ENCODE results near the gene NOTUM.
A peak's percentile ranks its signal among the peaks of the same experiment; 100 is the strongest.
"Not testable (repeated sequence)": the region's sequence is repeated elsewhere in the genome, so short reads cannot be mapped to it uniquely, and the experiment has no call there.

The NOTUM gene

GRCh38 chr17:81923302-81924260 is 37.4 kb downstream of the NOTUM start:
- DNase-seq (ENCODE audit: low spot score): no peak

DNA sequence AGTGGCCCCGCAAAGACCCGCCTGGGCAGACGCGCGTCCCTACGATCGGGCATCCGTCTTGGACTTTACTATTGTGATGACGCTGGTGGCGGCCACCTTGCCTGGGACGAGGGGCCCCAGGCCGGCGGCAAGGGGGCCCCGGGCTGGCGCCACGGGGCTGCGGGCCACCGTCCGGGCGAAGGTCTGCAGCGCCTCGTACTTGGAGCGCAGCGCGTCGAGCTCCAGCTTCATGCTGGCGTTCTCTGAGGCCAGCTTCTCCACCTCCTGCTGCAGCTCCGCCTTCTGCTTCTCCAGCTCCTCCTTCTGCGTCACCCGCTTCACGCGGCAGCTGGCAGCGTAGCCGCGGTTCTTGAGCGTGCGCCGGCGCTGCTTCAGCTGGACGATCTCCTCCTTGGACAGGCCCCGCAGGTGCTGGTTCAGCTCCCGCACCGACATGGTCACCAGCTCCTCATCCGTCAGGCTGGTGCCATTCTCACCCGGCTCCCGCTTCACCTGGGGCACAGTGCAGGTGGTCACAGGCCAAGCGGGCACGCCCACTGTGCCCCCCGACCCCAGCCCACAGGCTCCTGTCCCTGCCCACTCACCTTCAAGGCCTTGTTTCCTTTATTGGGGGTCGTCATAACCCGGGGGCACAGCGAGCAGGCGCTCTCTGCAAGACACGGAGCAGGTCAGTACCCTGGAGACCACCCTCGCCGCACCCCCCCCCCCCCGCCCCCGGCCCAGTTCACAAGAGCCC is 38.3 kb downstream of the NOTUM start:
- no peak for DNase-seq (ENCODE audit: low spot score)

DNA sequence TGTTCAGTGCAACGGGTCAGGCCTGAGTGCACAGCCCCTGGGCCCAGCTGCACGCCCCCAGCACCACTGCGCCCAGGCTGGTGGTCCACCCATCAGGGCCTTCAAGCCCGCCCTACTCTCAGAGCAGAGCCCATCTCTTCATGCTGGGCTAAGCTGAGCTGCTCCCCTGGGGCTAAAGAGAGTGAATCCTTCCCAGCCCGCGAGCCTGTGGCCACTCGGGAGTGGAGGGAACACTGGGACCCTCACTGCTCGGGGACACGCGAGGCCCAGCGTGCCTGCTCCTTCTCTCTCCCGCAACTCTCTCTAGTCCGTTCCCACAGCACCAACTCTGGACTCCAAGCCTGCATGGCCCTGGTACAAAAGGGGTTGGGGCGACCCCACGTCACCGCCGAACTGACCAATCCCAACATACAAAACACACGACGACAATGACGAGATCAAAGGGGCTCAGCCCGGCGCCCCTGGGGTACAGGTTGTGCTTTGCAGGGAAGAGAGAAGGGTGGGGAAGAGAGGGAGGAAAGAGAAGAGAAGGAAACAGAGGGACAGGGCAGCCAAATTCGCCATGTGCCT is 38.9 kb downstream of the NOTUM start:
- no peak for DNase-seq (ENCODE audit: low spot score)

GRCh38 chr17:81921537-81921862 is 39.5 kb downstream of the NOTUM start:
- DNase-seq (ENCODE audit: low spot score): no peak

GRCh38 chr17:81920612-81921536 is 40.1 kb downstream of the NOTUM start:
- DNase-seq (ENCODE audit: low spot score): no peak

- no peak for DNase-seq (ENCODE audit: low spot score)
Measured at GRCh38 chr17:81918832-81919545, 42.0 kb downstream of the NOTUM start.

GRCh38 chr17:81918333-81918669 is 42.7 kb downstream of the NOTUM start:
- DNase-seq (ENCODE audit: low spot score): not testable (repeated sequence)

DNA sequence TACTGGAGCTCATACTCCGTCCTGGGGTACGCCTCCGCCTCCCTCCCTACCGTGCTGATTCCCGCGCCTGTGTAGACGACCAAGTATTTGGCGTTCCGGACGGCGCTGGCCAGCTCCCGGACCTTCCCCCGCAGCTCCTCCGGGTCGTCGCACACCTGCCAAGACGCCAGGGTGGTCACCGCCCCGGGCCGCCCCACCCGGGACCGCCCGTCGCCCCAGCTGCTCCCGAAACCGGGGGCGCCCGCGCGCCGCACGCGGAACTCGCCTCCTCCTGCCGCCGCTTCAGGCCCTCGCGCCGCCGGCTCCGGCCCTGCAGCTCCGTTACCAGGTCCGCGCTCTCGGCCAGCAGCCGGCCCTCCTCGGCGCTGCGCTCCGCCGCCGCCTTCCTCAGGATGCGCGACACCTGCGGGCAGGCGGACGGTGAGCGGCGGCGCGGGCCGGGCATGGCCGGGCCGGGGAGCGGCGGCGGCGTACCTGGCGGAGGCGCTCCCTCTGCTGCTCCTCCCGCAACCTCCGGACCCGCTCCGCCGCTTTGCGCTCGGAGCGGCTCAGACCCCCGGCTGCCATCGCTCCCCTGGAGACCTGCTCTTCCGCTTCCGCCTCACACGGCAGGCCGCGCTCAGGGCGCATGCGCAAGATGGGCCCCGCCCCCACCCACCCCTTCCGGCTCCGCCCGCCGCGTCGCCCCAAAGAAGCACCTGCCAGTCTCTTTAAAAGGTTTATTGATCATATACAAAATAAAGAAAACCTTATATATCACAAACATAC is 43.2 kb downstream of the NOTUM start, which contains the start of gene SIRT7:
Gene SIRT7, minus strand, starts transcription at position 612 of the 768 bp plus-strand sequence. Its CDS starts 45 bp downstream, at position 567.
- DNase-seq (ENCODE audit: low spot score): peak; percentile 88

DNA sequence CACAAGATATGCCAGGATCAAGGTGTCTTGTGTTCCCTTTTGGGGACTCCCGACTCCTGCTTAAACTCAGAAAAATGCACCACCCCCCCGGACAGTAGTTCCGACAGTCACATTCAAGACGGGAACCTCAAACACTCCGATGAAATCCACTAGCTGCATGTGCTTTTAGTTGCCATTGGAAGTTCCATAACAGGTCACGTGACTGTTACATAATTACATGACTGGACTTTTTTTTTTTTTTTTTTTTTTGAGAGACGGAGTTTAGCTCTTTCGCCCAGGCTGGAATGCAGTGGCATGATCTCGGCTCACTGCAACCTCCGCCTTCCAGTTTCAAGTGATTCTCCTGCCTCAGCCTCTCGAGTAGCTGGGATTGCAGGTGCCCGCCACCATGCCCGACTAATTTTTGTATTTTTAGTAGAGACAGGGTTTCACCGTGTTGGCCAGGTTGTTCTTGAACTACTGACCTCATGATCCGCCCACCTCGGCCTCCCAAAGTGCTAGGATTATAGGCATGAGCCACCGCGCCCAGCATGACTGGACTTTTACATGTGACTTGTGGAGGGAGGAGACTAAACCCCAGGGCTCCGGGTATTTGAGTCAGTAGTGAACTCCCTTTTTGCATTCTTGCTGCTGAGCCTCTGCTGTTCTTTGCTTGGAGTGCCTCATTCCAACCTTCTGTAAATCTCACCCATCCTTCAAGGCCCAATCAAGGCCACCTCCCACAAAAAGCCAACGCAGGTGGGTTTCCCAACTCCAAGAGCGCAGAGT is 44.6 kb downstream of the NOTUM start:
- DNase-seq (ENCODE audit: low spot score): peak; percentile 69

DNA sequence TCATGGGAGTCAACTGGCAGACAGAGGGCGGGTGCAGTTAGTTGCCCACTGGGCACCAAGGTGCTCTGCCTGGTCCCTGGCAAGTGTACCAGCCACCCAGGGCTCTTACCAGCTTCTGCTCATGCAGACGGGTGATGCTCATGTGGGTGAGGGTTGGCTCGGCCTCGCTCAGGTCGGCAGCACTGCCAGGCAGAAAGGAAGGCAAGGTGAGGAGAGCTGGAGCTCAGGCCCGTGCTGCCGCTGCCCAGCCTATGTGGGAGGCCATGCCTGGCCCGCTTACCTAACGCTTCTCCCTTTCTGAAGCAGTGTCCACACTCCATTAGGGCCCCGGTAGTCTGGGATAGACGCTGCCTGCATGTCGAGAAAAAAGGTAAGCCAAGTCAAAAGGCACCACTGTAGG is 45.7 kb downstream of the NOTUM start:
- no peak for DNase-seq (ENCODE audit: low spot score)

DNA sequence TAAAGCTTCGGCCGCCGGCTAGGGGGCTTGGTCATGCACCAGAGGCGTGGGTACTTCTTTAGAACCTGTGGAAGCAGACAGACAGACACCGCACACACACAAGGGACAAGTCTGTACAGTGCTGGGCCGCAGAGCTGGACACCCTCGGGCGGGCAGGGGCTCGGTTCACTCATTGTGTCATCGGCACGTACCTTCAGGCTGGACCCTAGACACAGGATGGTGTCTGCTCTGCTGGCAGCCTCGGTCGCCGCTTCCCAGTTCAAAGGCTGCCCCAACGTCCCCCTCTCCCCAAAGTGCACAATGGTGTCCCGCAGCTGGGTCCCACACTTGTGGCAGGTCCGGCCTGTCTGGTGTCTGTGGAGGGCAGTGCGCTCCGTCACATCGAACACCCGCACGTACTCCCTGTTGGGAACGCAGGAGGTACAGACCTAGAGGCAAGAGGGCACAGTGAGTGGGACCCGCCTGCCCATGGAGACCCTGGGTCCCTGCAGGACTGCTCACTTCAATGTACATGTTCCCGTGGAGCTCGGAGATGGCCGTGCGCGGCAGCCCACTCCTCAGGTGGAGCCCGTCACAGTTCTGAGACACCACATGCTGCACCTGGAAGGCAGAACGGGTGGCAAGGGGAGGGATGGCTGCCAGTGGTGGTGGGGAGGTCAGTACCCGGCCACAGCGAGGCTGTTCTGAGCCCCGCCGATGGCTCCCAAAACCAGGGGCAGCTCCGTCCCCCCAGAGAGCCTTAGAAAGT is 46.7 kb downstream of the NOTUM start:
- DNase-seq (ENCODE audit: low spot score): no peak

- no peak for DNase-seq (ENCODE audit: low spot score)
Measured at GRCh38 chr17:81913394-81914102, 47.4 kb downstream of the NOTUM start.

GRCh38 chr17:81912441-81913309 is 48.3 kb downstream of the NOTUM start:
- DNase-seq (ENCODE audit: low spot score): no peak

- no peak for DNase-seq (ENCODE audit: low spot score)
Measured at GRCh38 chr17:81911969-81912368, 49.0 kb downstream of the NOTUM start.

- DNase-seq (ENCODE audit: low spot score): peak; percentile 92
Measured at GRCh38 chr17:81911277-81911961, 49.6 kb downstream of the NOTUM start, which contains the start of gene PCYT2. Gene PCYT2, minus strand, starts transcription at chr17:81911399. Its CDS starts 44 bp downstream, at chr17:81911355.

- no peak for DNase-seq (ENCODE audit: low spot score)
Measured at GRCh38 chr17:81910840-81911276, 50.1 kb downstream of the NOTUM start.

Data from LoVo (cell line).